ENCODE results near the gene IQGAP2. TPM values are rescaled to one million over a fixed set of nuclear protein-coding genes. Genes with fewer than 3 reads are reported as not detected.

IQGAP2 gene
- total and polyA plus RNA-seq, 2 of the 8 experiments (the other 6 are each of a cell fraction or from before 2014, with no cell fraction given): 19.7 to 66.0 TPM

- no peak for TF ChIP-seq JUN (IDR thresholded peaks at IDR 0.05; ENCODE audit: low read depth, low read length)
- TF ChIP-seq SP2 (IDR thresholded peaks at IDR 0.05; ENCODE audit: low read length): no peak
- no peak for TF ChIP-seq BRCA1 (IDR thresholded peaks at IDR 0.05; ENCODE audit: low read depth, low read length)
- TF ChIP-seq TCF12 (IDR thresholded peaks at IDR 0.05; ENCODE audit: low read depth, low read length): peak; percentile 62; the same call in 1 of the 2 replicates
- no peak for TF ChIP-seq BCL11A (IDR thresholded peaks at IDR 0.05; ENCODE audit: low read depth in 2 of 2, low read length in 2 of 2)
- peak; percentile 50 for TF ChIP-seq CREB1 (IDR thresholded peaks at IDR 0.05)
- TF ChIP-seq SIX5 (IDR thresholded peaks at IDR 0.05; ENCODE audit: low read depth, low read length): no peak
- no peak for TF ChIP-seq ZNF274 (IDR thresholded peaks at IDR 0.05; ENCODE audit: borderline replicate concordance, extremely low read depth, low read length)
- TF ChIP-seq ATF3 (IDR thresholded peaks at IDR 0.05; ENCODE audit: insufficient read depth, low read depth, low read length): no peak
- TF ChIP-seq SRF (IDR thresholded peaks at IDR 0.05; ENCODE audit: low read depth, low read length): no peak
- TF ChIP-seq CHD2 (IDR thresholded peaks at IDR 0.05; ENCODE audit: low read length): no peak
- no peak for TF ChIP-seq EZH2 (IDR thresholded peaks at IDR 0.05; ENCODE audit: low read depth, low read length, severe bottlenecking)
- no peak for TF ChIP-seq ASH2L (IDR thresholded peaks at IDR 0.05; ENCODE audit: low read length)
- no peak for TF ChIP-seq USF2 (IDR thresholded peaks at IDR 0.05; ENCODE audit: low read length)
- TF ChIP-seq SIN3A (conservative IDR thresholded peaks at IDR 0.05 in 1 of 2, IDR thresholded peaks at IDR 0.05 in 1 of 2; ENCODE audit: low read depth in 1 of 2, low read length in 2 of 2): peak in 1 of 2 experiments; percentile 72; a peak in 1 of 4 replicates
- TF ChIP-seq TEAD4 (IDR thresholded peaks at IDR 0.05; ENCODE audit: low read depth, low read length): no peak
- no peak for TF ChIP-seq SAP30 (IDR thresholded peaks at IDR 0.05; ENCODE audit: insufficient read depth, insufficient replicate concordance, low read length)
- TF ChIP-seq JUND (IDR thresholded peaks at IDR 0.05; ENCODE audit: low read length): 0 out of 2 replicates have a peak, but pooled peaks have one; percentile 19
- no peak for TF ChIP-seq FOSL1 (IDR thresholded peaks at IDR 0.05; ENCODE audit: insufficient read depth, low read depth, low read length)
- TF ChIP-seq CEBPB (IDR thresholded peaks at IDR 0.05; ENCODE audit: low read depth, low read length): no peak
- TF ChIP-seq KDM1A (IDR thresholded peaks at IDR 0.05; ENCODE audit: borderline replicate concordance, low read length): no peak
- no peak for TF ChIP-seq POLR2AphosphoS5 (IDR thresholded peaks at IDR 0.05; ENCODE audit: low read depth, low read length)
- peak in 1 of 2 experiments; percentile 52; a peak in 2 of 3 replicates for TF ChIP-seq POLR2A (IDR thresholded peaks at IDR 0.05; ENCODE audit: control extremely low read depth in 1 of 2, low read depth in 2 of 2, low read length in 2 of 2)
- peak in 1 of 2 experiments; percentile 75; a peak in 1 of 3 replicates for TF ChIP-seq EP300 (IDR thresholded peaks at IDR 0.05; ENCODE audit: borderline replicate concordance in 1 of 2, low read depth in 2 of 2, low read length in 2 of 2)
- no peak for TF ChIP-seq SP4 (IDR thresholded peaks at IDR 0.05; ENCODE audit: low read length)
- no peak for TF ChIP-seq RBBP5 (IDR thresholded peaks at IDR 0.05; ENCODE audit: borderline replicate concordance, low read depth, low read length)
These were observed 709 bp downstream of the IQGAP2 start (continued) for GRCh38 chr5:76403766-76404222.

Measured in H1 (cell line).